ENCODE data around the gene IFITM10. TPM values are rescaled to one million over a fixed set of nuclear protein-coding genes. Genes with fewer than 3 reads are reported as not detected.

The IFITM10 gene
- total and polyA plus RNA-seq, 2 donors (not counting 1 experiment from before 2014, with no cell fraction given) = 0.15 to 0.50 TPM

GRCh38 chr11:1749395-1750351, 722 bp downstream of the IFITM10 start:
- Histone ChIP-seq H2AFZ (ENCODE audit: low read length) (no peak overlapping the region), H3K79me2 (ENCODE audit: control insufficient read depth, insufficient read depth, low read length) (no peaks in the 10 kb centered on the region), H3K4me3 (replicated peaks in 1 of 4; ENCODE audit: control extremely low read depth in 1 of 4, insufficient read depth in 1 of 4, low read depth in 3 of 4, low read length in 4 of 4) (peak overlapping the region in 1 of 4 experiments; percentile 41), H3K27me3 (ENCODE audit: control insufficient read depth, insufficient read depth, low read length) (peaks cover 2% of the 10 kb centered on the region), H3K27ac (ENCODE audit: insufficient read depth, low read length) (peak overlapping the region; percentile 7), H3K36me3 (ENCODE audit: control insufficient read depth, insufficient read depth, low read length) (peaks cover 4% of the 10 kb centered on the region), H3K4me2 (ENCODE audit: extremely low read depth, insufficient read depth, low read length) (no peak overlapping the region), H3K4me1 (ENCODE audit: control insufficient read depth, extremely low read depth, insufficient read depth, low read length) (peaks cover 17% of the 10 kb centered on the region), H4K20me1 (ENCODE audit: control insufficient read depth, extremely low read depth, insufficient read depth, low read length) (no peaks in the 10 kb centered on the region), H3K9ac (ENCODE audit: insufficient read depth, low read length) (no peak overlapping the region), H3K9me3 (ENCODE audit: control insufficient read depth, insufficient read depth, low read depth, low read length) (no peaks in the 10 kb centered on the region)
- no peak for TF ChIP-seq EZH2 (IDR thresholded peaks at IDR 0.05; ENCODE audit: low read length, missing control alignments)
- no peak for TF ChIP-seq CTCF (conservative IDR thresholded peaks at IDR 0.05 in 1 of 2, IDR thresholded peaks at IDR 0.05 in 1 of 2; ENCODE audit: low read depth in 1 of 2, low read length in 2 of 2)
- DNase-seq (ENCODE audit: low read depth in 2 of 2) = peak; percentile 58 to 81

GRCh38 chr11:1748636-1749394, 1.6 kb downstream of the IFITM10 start:
- no peak overlapping the region for H2AFZ ChIP-seq (ENCODE audit: low read length)
- H3K9ac ChIP-seq (ENCODE audit: insufficient read depth, low read length) = peak overlapping the region; percentile 30
- H3K79me2 ChIP-seq (ENCODE audit: control insufficient read depth, insufficient read depth, low read length) = no peaks in the 10 kb centered on the region
- no peaks in the 10 kb centered on the region for H3K9me3 ChIP-seq (ENCODE audit: control insufficient read depth, insufficient read depth, low read depth, low read length)
- peak in 1 of 2 donors; percentile 41 for DNase-seq (ENCODE audit: low read depth in 2 of 2)
- no peak for TF ChIP-seq CTCF (conservative IDR thresholded peaks at IDR 0.05 in 1 of 2, IDR thresholded peaks at IDR 0.05 in 1 of 2; ENCODE audit: low read depth in 1 of 2, low read length in 2 of 2)
- TF ChIP-seq EZH2 (IDR thresholded peaks at IDR 0.05; ENCODE audit: low read length, missing control alignments) = peak; percentile 74
- no peak overlapping the region for H3K27ac ChIP-seq (ENCODE audit: insufficient read depth, low read length)
- no peaks in the 10 kb centered on the region for H4K20me1 ChIP-seq (ENCODE audit: control insufficient read depth, extremely low read depth, insufficient read depth, low read length)
- peak overlapping the region; percentile 35 for H3K4me2 ChIP-seq (ENCODE audit: extremely low read depth, insufficient read depth, low read length)
- peaks cover 2% of the 10 kb centered on the region for H3K27me3 ChIP-seq (ENCODE audit: control insufficient read depth, insufficient read depth, low read length)
- peaks cover 17% of the 10 kb centered on the region for H3K4me1 ChIP-seq (ENCODE audit: control insufficient read depth, extremely low read depth, insufficient read depth, low read length)
- H3K36me3 ChIP-seq (ENCODE audit: control insufficient read depth, insufficient read depth, low read length) = peaks cover 4% of the 10 kb centered on the region
- H3K4me3 ChIP-seq (replicated peaks in 1 of 4; ENCODE audit: control extremely low read depth in 1 of 4, insufficient read depth in 1 of 4, low read depth in 3 of 4, low read length in 4 of 4) = peak overlapping the region in 2 of 4 experiments; percentile 21 to 41

Data from fibroblast of lung (primary cell).